KMS-11 (cell line): ENCODE data around the gene PDE1A.

Source experiments
- H2AFZ ChIP-seq: fragments of 200-600 bp; sonication (generic); 2 replicates; pipeline ENCODE4 v1.6.1; 2016; ENCODE audit warnings: antibody characterized with exemption, mixed run types, low read depth
- H3K27ac ChIP-seq: fragments of 200-600 bp; sonication (generic); 2 replicates; pipeline ENCODE4 v1.6.1; 2016; ENCODE audit warnings: mild to moderate bottlenecking, mixed run types
- H3K27me3 ChIP-seq: fragments of 200-600 bp; sonication (generic); 2 replicates; pipeline ENCODE4 v1.6.1; 2017; ENCODE audit warnings: mild to moderate bottlenecking, low read depth, mixed run types, moderate library complexity; ENCODE audit not compliant: insufficient read depth
- H3K36me3 ChIP-seq: fragments of 200-600 bp; sonication (generic); 2 replicates; pipeline ENCODE4 v1.6.1; 2017; ENCODE audit warnings: mild to moderate bottlenecking, mixed run types; ENCODE audit not compliant: insufficient read depth
- H3K4me1 ChIP-seq: fragments of 200-600 bp; sonication (generic); 2 replicates; pipeline ENCODE4 v1.6.1; 2016; ENCODE audit warnings: mild to moderate bottlenecking, low read depth, mixed run types; ENCODE audit not compliant: poor library complexity, severe bottlenecking
- H3K4me2 ChIP-seq: fragments of 200-600 bp; sonication (generic); 2 replicates; pipeline ENCODE4 v1.7.0; 2016; ENCODE audit warnings: mild to moderate bottlenecking, mixed run types
- H3K4me3 ChIP-seq: fragments of 200-600 bp; sonication (generic); IDR thresholded peaks from 2 replicates; pipeline ENCODE4 v1.6.1; 2017; ENCODE audit warnings: low read depth, low read length, mixed read lengths; ENCODE audit not compliant: insufficient read depth
- H3K79me2 ChIP-seq: fragments of 200-600 bp; sonication (generic); 2 replicates; pipeline ENCODE4 v1.6.1; 2016; ENCODE audit warnings: low read depth, mixed run types; ENCODE audit not compliant: insufficient read depth
- H3K9ac ChIP-seq: fragments of 200-600 bp; sonication (generic); 2 replicates; pipeline ENCODE4 v1.6.1; 2016; ENCODE audit warnings: mild to moderate bottlenecking, mixed run types
- H4K20me1 ChIP-seq: fragments of 200-600 bp; sonication (generic); 2 replicates; pipeline ENCODE4 v1.6.1; 2016; ENCODE audit warnings: mild to moderate bottlenecking, mixed run types; ENCODE audit not compliant: insufficient read depth
- TF ChIP-seq, protein P1 (sequence below): fragments of 200-600 bp; sonication (generic); conservative IDR thresholded peaks from 2 replicates; pipeline ENCODE4 v1.6.1; 2017; ENCODE audit warnings: low read depth, mild to moderate bottlenecking, antibody characterized with exemption, low read length, moderate library complexity, mixed read lengths

PDE1A gene

DNA sequence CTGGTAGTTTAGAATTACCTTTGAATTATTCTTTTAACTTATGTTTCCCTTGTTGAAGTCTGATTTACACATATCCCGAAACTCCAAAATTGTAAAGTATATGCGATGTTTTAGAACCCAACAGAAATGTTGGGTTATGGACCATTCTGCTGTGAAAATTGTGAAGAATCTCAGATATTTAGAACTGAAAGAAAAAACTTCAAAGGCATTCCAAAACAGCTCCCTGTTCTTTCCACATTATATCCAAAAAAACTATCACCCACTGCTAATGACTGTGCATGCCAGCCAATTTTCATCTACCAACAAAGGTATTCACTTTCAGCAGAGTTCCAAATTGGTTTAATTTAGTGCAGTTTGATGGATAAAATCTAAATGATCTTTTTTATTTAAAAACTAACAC is 21.5 kb upstream of the PDE1A start:
- H3K27me3 ChIP-seq: no peaks in the 10 kb centered on the region
- H2AFZ ChIP-seq: no peak overlapping the region
- no peak overlapping the region for H3K9ac ChIP-seq
- H3K36me3 ChIP-seq: no peaks in the 10 kb centered on the region
- H3K4me2 ChIP-seq: no peak overlapping the region
- no peak overlapping the region for H3K27ac ChIP-seq
- TF ChIP-seq, protein P1, sequence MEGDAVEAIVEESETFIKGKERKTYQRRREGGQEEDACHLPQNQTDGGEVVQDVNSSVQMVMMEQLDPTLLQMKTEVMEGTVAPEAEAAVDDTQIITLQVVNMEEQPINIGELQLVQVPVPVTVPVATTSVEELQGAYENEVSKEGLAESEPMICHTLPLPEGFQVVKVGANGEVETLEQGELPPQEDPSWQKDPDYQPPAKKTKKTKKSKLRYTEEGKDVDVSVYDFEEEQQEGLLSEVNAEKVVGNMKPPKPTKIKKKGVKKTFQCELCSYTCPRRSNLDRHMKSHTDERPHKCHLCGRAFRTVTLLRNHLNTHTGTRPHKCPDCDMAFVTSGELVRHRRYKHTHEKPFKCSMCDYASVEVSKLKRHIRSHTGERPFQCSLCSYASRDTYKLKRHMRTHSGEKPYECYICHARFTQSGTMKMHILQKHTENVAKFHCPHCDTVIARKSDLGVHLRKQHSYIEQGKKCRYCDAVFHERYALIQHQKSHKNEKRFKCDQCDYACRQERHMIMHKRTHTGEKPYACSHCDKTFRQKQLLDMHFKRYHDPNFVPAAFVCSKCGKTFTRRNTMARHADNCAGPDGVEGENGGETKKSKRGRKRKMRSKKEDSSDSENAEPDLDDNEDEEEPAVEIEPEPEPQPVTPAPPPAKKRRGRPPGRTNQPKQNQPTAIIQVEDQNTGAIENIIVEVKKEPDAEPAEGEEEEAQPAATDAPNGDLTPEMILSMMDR: no peak
- no peaks in the 10 kb centered on the region for H3K79me2 ChIP-seq
- no peaks in the 10 kb centered on the region for H4K20me1 ChIP-seq
- H3K4me3 ChIP-seq: no peak overlapping the region
- no peaks in the 10 kb centered on the region for H3K4me1 ChIP-seq

- Histone ChIP-seq H3K27ac (no peak overlapping the region), H3K4me3 (no peak overlapping the region), H3K4me2 (no peak overlapping the region), H3K4me1 (no peaks in the 10 kb centered on the region), H3K27me3 (no peaks in the 10 kb centered on the region), H3K36me3 (no peaks in the 10 kb centered on the region), H2AFZ (no peak overlapping the region), H3K9ac (no peak overlapping the region), H4K20me1 (no peaks in the 10 kb centered on the region), H3K79me2 (no peaks in the 10 kb centered on the region)
- TF ChIP-seq, protein P1: no peak
These were observed 21.0 kb upstream of the PDE1A start for GRCh38 chr2:182447863-182448262.

DNA sequence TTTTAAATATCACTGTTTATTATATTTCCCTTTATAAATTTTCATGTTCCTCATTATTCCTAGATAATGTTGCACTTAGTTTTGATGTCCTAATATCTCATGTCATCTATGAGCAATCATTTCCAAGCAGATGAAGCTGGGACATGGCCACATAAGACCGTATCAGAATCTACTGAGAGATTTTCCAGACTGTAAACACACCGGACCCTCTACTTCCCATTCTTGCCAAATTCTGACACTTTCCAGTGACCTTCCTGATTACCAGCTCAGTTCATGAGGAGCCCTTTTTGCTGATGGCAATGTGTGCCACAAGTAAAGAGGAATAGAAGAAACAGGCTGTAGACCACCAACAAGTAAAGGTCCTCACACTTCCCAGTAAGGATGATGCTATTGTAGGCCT is 20.3 kb upstream of the PDE1A start:
- H3K79me2 ChIP-seq: no peaks in the 10 kb centered on the region

DNA sequence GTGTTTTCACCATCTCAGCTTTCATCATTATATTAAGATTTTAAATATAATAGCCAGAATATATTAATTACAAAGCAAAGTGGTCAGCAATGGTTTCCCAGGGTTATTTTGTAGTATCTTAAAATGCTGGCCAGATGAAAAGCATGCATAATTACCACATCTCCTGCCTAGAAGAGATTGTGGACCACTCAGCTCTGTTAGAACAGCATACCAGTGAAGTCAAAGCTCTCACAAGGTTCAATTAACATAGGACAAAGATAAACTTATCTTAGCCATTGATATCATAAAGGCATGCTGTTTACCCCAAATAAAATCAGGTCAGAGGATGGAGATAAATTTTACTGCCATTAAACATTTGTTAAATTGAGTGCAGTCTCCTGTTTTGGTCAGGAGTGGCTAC is 19.3 kb upstream of the PDE1A start:
- H3K79me2 ChIP-seq: no peaks in the 10 kb centered on the region
- no peaks in the 10 kb centered on the region for H3K36me3 ChIP-seq
- H4K20me1 ChIP-seq: no peaks in the 10 kb centered on the region
- no peak overlapping the region for H3K9ac ChIP-seq
- no peak overlapping the region for H2AFZ ChIP-seq
- H3K4me3 ChIP-seq: no peak overlapping the region
- H3K27ac ChIP-seq: no peak overlapping the region
- H3K27me3 ChIP-seq: no peaks in the 10 kb centered on the region
- no peaks in the 10 kb centered on the region for H3K4me1 ChIP-seq
- H3K4me2 ChIP-seq: no peak overlapping the region
- TF ChIP-seq, protein P1: no peak

More for the DNA sequence above, 20.3 kb upstream of the PDE1A start:
- Histone ChIP-seq H3K9ac (no peak overlapping the region), H4K20me1 (no peaks in the 10 kb centered on the region), H3K36me3 (no peaks in the 10 kb centered on the region), H3K27me3 (no peaks in the 10 kb centered on the region), H3K4me1 (no peaks in the 10 kb centered on the region), H3K4me2 (no peak overlapping the region), H3K4me3 (no peak overlapping the region), H3K27ac (no peak overlapping the region), H2AFZ (no peak overlapping the region)
- TF ChIP-seq, protein P1: no peak
